Liver (tissue), 9 donors: ENCODE data around the gene COLEC12. TPM values are rescaled to one million over a fixed set of nuclear protein-coding genes. Genes with fewer than 3 reads are reported as not detected.
"Not testable (repeated sequence)": the region's sequence is repeated elsewhere in the genome, so short reads cannot be mapped to it uniquely, and the experiment has no call there.

Experiments used
- DNase-seq: peaks from one replicate; pipeline ENCODE4 v3.0.0-alpha.2; 2017; ENCODE audit warnings: low spot score
- H3K27ac ChIP-seq, 2 donors: one replicate each; pipeline ENCODE4 v1.7.0; 2013; ENCODE audit warnings: inconsistent platforms in 2 of 2, low read length in 2 of 2, control low read depth in 1 of 2, low read depth in 1 of 2, mild to moderate bottlenecking in 1 of 2
- H3K27me3 ChIP-seq, 4 donors: one replicate each; pipeline versions ENCODE4 v1.6.1 to v1.7.0; 2013; ENCODE audit warnings: low read length in 3 of 4, inconsistent platforms in 1 of 4, mild to moderate bottlenecking in 1 of 4, moderate library complexity in 1 of 4; ENCODE audit not compliant: control insufficient read depth in 4 of 4, insufficient read depth in 4 of 4
- H3K36me3 ChIP-seq, 4 donors: one replicate each; pipeline versions ENCODE4 v1.6.1 to v1.7.0; 2013; ENCODE audit warnings: low read length in 3 of 4, mild to moderate bottlenecking in 3 of 4, low read depth in 1 of 4, moderate library complexity in 1 of 4; ENCODE audit not compliant: control insufficient read depth in 4 of 4, insufficient read depth in 3 of 4
- H3K4me1 ChIP-seq, 4 donors: one replicate each; pipeline versions ENCODE4 v1.6.1 to v1.7.0; 2013; ENCODE audit warnings: low read length in 3 of 4, mild to moderate bottlenecking in 3 of 4, moderate library complexity in 1 of 4; ENCODE audit not compliant: control insufficient read depth in 4 of 4, insufficient read depth in 4 of 4
- H3K4me3 ChIP-seq, 3 donors: one replicate each; pipeline versions ENCODE4 v1.6.1 to v1.7.0; 2013; ENCODE audit warnings: low read length in 3 of 3, control low read depth in 1 of 3, low read depth in 1 of 3, mild to moderate bottlenecking in 1 of 3
- H3K9ac ChIP-seq, 2 donors: one replicate each; pipeline ENCODE4 v1.7.0; 2013; ENCODE audit warnings: low read length in 2 of 2, mild to moderate bottlenecking in 2 of 2, moderate library complexity in 2 of 2, control low read depth in 1 of 2, low read depth in 1 of 2
- H3K9me3 ChIP-seq, 4 donors: one replicate each; pipeline versions ENCODE4 v1.6.1 to v1.7.0; 2013; ENCODE audit warnings: low read length in 3 of 4; ENCODE audit not compliant: control insufficient read depth in 4 of 4
- EGR1 ChIP-seq, 2 donors: IDR thresholded peaks; 2 replicates each; pipeline ENCODE4 v1.6.1; 2016 to 2018; ENCODE audit warnings: antibody characterized with exemption in 2 of 2, low read depth in 2 of 2
- FOXA1 ChIP-seq: IDR thresholded peaks from 2 replicates; pipeline ENCODE4 v1.6.1; 2016; ENCODE audit warnings: antibody characterized with exemption
- FOXA2 ChIP-seq: IDR thresholded peaks from 2 replicates; pipeline ENCODE4 v1.6.1; 2016; ENCODE audit warnings: antibody characterized with exemption
- GABPA ChIP-seq, 2 donors: IDR thresholded peaks in 1 of 2; conservative IDR thresholded peaks in 1 of 2; 2 replicates each; pipeline ENCODE4 v1.6.1; 2016; ENCODE audit warnings: antibody characterized with exemption in 2 of 2, mild to moderate bottlenecking in 1 of 2, moderate library complexity in 1 of 2
- HNF4A ChIP-seq, 2 donors: conservative IDR thresholded peaks; 2 replicates each; pipeline ENCODE4 v1.6.1; 2016; ENCODE audit warnings: antibody characterized with exemption in 2 of 2, mild to moderate bottlenecking in 2 of 2
- HNF4G ChIP-seq: IDR thresholded peaks from 2 replicates; pipeline ENCODE4 v1.6.1; 2016; ENCODE audit warnings: antibody characterized with exemption
- JUND ChIP-seq, 2 donors: IDR thresholded peaks; 2 replicates each; pipeline ENCODE4 v1.6.1; 2016; ENCODE audit warnings: antibody characterized with exemption in 2 of 2
- MAX ChIP-seq: IDR thresholded peaks from 2 replicates; pipeline ENCODE4 v1.6.1; 2016; ENCODE audit warnings: antibody characterized with exemption
- NR2F2 ChIP-seq: IDR thresholded peaks from 2 replicates; pipeline ENCODE4 v1.6.1; 2016; ENCODE audit warnings: antibody characterized with exemption
- RAD21 ChIP-seq, 2 donors: IDR thresholded peaks; 2 replicates each; pipeline ENCODE4 v1.6.1; 2016; ENCODE audit warnings: antibody characterized with exemption in 2 of 2, mild to moderate bottlenecking in 2 of 2
- REST ChIP-seq: IDR thresholded peaks from 2 replicates; pipeline ENCODE4 v1.6.1; 2016; ENCODE audit warnings: antibody characterized with exemption, mild to moderate bottlenecking
- RXRA ChIP-seq, 2 donors: IDR thresholded peaks; 2 replicates each; pipeline ENCODE4 v1.6.1; 2017 to 2018; ENCODE audit warnings: antibody characterized with exemption in 2 of 2, mild to moderate bottlenecking in 1 of 2
- SP1 ChIP-seq: IDR thresholded peaks from 2 replicates; pipeline ENCODE4 v1.6.1; 2018; ENCODE audit warnings: antibody characterized with exemption, mild to moderate bottlenecking
- TAF1 ChIP-seq: conservative IDR thresholded peaks from 2 replicates; pipeline ENCODE4 v1.6.1; 2016; ENCODE audit warnings: antibody characterized with exemption, mild to moderate bottlenecking
- YY1 ChIP-seq: IDR thresholded peaks from 2 replicates; pipeline ENCODE4 v1.6.1; 2016; ENCODE audit warnings: antibody characterized with exemption, mild to moderate bottlenecking
- ZBTB33 ChIP-seq: IDR thresholded peaks from 2 replicates; pipeline ENCODE4 v1.6.1; 2016; ENCODE audit warnings: antibody characterized with exemption
- WGBS: extraction: QIAGEN DNeasy Blood & Tissue Kit; methylation state at CpG from one replicate; pipeline ENCODE4 v1.1.7; 2013; 5-methylcytosine and 5-hydroxymethylcytosine counted together
- polyA plus RNA-seq, 2 donors: library from polyadenylated mRNA; stranded (reverse) in 1 of 2; unstranded in 1 of 2; fragments of 200-250 nt in 1 of 2; fragments of >200 nt in 1 of 2; fragmentation: Nextera tagmentation in 1 of 2; extraction: Ambion mirVana in 1 of 2; gene quantifications; one replicate each; pipeline versions ENCODE4 v1.2.1 to v1.2.3, GENCODE V29; 2013 to 2015
- total RNA-seq, 2 donors: library from RNA; depleted of rRNA; stranded (reverse); fragments of >200 nt; gene quantifications; one replicate each; pipeline ENCODE4 v1.2.3, GENCODE V29; 2014
- TF ChIP-seq, protein P1 (sequence below): IDR thresholded peaks from 2 replicates; pipeline ENCODE4 v1.6.1; 2016; ENCODE audit warnings: antibody characterized with exemption
- TF ChIP-seq, protein P2 (sequence below): fragments of 150-350 bp; IDR thresholded peaks from 2 replicates; pipeline ENCODE4 v1.5.1; 2017; ENCODE audit warnings: improper control_type of control experiment, low read depth, low read length; ENCODE audit not compliant: missing input control
- donor health status: healthy.
- donor health status: healthy.
- donor health status: healthy.
- donor health status: healthy.
- donor health status: healthy.

Gene COLEC12
- total and polyA plus RNA-seq, 4 donors: 0.03 to 1.6 (median 0.28) TPM

- H3K4me3 ChIP-seq: no peak overlapping the region
- no peak for TF ChIP-seq ZBTB33
- no peak for TF ChIP-seq RXRA (IDR thresholded peaks at IDR 0.05)
- no peak for TF ChIP-seq NR2F2
- no peak for TF ChIP-seq RAD21 (IDR thresholded peaks at IDR 0.05)
- no peak for TF ChIP-seq YY1
- no peak for TF ChIP-seq JUND (IDR thresholded peaks at IDR 0.05)
- TF ChIP-seq, protein P1, sequence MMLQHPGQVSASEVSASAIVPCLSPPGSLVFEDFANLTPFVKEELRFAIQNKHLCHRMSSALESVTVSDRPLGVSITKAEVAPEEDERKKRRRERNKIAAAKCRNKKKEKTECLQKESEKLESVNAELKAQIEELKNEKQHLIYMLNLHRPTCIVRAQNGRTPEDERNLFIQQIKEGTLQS: no peak
- TF ChIP-seq EGR1 (IDR thresholded peaks at IDR 0.05; ENCODE audit: low read depth in 2 of 2): no peak
- no peak for TF ChIP-seq GABPA (IDR thresholded peaks at IDR 0.05 in 1 of 2, conservative IDR thresholded peaks at IDR 0.05 in 1 of 2)
- no peak for TF ChIP-seq SP1
- TF ChIP-seq TAF1: no peak
- TF ChIP-seq, protein P2, sequence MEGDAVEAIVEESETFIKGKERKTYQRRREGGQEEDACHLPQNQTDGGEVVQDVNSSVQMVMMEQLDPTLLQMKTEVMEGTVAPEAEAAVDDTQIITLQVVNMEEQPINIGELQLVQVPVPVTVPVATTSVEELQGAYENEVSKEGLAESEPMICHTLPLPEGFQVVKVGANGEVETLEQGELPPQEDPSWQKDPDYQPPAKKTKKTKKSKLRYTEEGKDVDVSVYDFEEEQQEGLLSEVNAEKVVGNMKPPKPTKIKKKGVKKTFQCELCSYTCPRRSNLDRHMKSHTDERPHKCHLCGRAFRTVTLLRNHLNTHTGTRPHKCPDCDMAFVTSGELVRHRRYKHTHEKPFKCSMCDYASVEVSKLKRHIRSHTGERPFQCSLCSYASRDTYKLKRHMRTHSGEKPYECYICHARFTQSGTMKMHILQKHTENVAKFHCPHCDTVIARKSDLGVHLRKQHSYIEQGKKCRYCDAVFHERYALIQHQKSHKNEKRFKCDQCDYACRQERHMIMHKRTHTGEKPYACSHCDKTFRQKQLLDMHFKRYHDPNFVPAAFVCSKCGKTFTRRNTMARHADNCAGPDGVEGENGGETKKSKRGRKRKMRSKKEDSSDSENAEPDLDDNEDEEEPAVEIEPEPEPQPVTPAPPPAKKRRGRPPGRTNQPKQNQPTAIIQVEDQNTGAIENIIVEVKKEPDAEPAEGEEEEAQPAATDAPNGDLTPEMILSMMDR: no peak
- TF ChIP-seq FOXA1: no peak
- H3K9me3 ChIP-seq: no peaks in the 10 kb centered on the region
- no peaks in the 10 kb centered on the region for H3K4me1 ChIP-seq
- H3K9ac ChIP-seq: no peak overlapping the region
- H3K36me3 ChIP-seq: no peaks in the 10 kb centered on the region
- WGBS: 52% methylated on average over 3 of the region's 3 CpGs
- no peak overlapping the region for H3K27ac ChIP-seq
- H3K27me3 ChIP-seq: no peaks in the 10 kb centered on the region
- no peak for DNase-seq
Observed at GRCh38 chr18:292271-292670, 208.2 kb downstream of the COLEC12 start.

DNA sequence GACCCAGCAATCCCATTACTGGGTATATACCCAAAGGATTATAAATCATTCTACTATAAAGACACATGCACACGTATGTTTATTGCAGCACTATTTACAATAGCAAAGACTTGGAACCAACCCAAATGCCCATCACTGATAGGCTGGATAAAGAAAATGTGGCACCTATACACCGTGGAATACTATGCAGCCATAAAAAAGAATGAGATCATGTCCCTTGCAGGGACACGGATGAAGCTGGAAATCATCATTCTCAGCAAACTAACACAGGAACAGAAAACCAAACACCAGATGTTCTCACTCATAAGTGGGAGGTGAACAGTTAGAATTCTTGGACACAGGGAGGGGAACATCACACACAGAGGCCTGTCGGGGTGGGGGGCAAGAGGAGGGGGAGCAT lies 210.5 kb downstream of the COLEC12 start:
- H3K9ac ChIP-seq, H3K27me3 ChIP-seq, H3K9me3 ChIP-seq, H3K27ac ChIP-seq, DNase-seq, H3K4me3 ChIP-seq, H3K36me3 ChIP-seq, H3K4me1 ChIP-seq: not testable (repeated sequence)
- WGBS: 69% methylated on average over 4 of the region's 4 CpGs

DNA sequence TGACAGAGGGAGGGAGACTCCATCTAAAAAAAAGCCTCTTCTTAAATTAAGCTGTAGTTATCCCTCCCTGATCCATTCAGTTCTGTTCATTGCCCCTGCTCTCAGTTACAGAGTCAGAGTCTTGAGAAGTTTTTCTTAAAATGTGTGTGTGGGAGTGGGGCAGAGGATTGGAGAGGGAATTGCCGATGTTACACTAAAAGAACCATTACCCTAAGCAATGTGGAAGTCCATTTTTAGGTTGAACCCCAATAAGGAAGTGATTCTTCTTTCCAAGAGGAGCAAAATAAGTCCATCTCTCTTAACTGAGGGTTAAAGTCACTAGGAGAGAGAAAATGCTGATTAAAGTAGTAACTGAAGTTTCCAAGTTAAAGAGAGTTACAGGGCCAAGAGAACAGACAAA lies 211.5 kb downstream of the COLEC12 start:
- WGBS: 30% methylated on average over 1 of the region's 1 CpG
- H3K9ac ChIP-seq: no peak overlapping the region
- no peak for DNase-seq
- no peak for TF ChIP-seq EGR1 (IDR thresholded peaks at IDR 0.05; ENCODE audit: low read depth in 2 of 2)
- TF ChIP-seq RXRA (IDR thresholded peaks at IDR 0.05): no peak
- TF ChIP-seq NR2F2: no peak
- no peak for TF ChIP-seq FOXA1
- no peak for TF ChIP-seq HNF4A (conservative IDR thresholded peaks at IDR 0.05)
- TF ChIP-seq, protein P1: no peak
- no peak for TF ChIP-seq RAD21 (IDR thresholded peaks at IDR 0.05)
- TF ChIP-seq JUND (IDR thresholded peaks at IDR 0.05): no peak
- TF ChIP-seq FOXA2: no peak
- no peak for TF ChIP-seq YY1
- no peak for TF ChIP-seq GABPA (IDR thresholded peaks at IDR 0.05 in 1 of 2, conservative IDR thresholded peaks at IDR 0.05 in 1 of 2)
- TF ChIP-seq REST: no peak
- no peak for TF ChIP-seq ZBTB33
- TF ChIP-seq MAX: no peak
- TF ChIP-seq SP1: no peak
- no peak for TF ChIP-seq HNF4G

More for the DNA sequence above, 211.5 kb downstream of the COLEC12 start:
- no peaks in the 10 kb centered on the region for H3K9me3 ChIP-seq
- no peaks in the 10 kb centered on the region for H3K4me1 ChIP-seq
- no peak overlapping the region for H3K27ac ChIP-seq
- H3K4me3 ChIP-seq: no peak overlapping the region
- no peaks in the 10 kb centered on the region for H3K27me3 ChIP-seq
- H3K36me3 ChIP-seq: no peaks in the 10 kb centered on the region
